SU-DHL-6 (cell line): ENCODE data around the gene WDR43.

ENCODE experiments used
- H2AFZ ChIP-seq: fragments of 200-600 bp; sonication (generic); 2 replicates; pipeline ENCODE4 v1.6.1; 2014; ENCODE audit warnings: low read depth, mild to moderate bottlenecking, moderate library complexity, mixed read lengths, antibody characterized with exemption, low read length; ENCODE audit not compliant: severe bottlenecking
- H3F3A ChIP-seq: fragments of 200-600 bp; shearing (Covaris generic); 2 replicates; pipeline ENCODE4 v1.6.0; 2016; ENCODE audit warnings: antibody characterized with exemption, mild to moderate bottlenecking; ENCODE audit not compliant: insufficient read depth
- H3K27ac ChIP-seq: fragments of 200-600 bp; sonication (generic); 2 replicates; pipeline ENCODE4 v1.5.1; 2016; ENCODE audit warnings: low read depth, mild to moderate bottlenecking, low read length, moderate library complexity, mixed read lengths
- H3K27me3 ChIP-seq: fragments of 200-600 bp; sonication (generic), shearing (Covaris generic); 2 replicates; pipeline ENCODE4 v1.6.0; 2014; ENCODE audit warnings: mild to moderate bottlenecking, low read length
- H3K36me3 ChIP-seq: fragments of 200-600 bp; sonication (generic); 2 replicates; pipeline ENCODE4 v1.6.1; 2014; ENCODE audit warnings: mild to moderate bottlenecking, low read length, mixed read lengths
- H3K4me2 ChIP-seq: fragments of 300-600, 200-600 bp; shearing (Covaris generic), sonication (generic); 2 replicates; pipeline ENCODE4 v1.6.0; 2014; ENCODE audit warnings: low read length, low read depth, mild to moderate bottlenecking; ENCODE audit not compliant: poor library complexity, severe bottlenecking
- H3K4me3 ChIP-seq: fragments of 200-600 bp; sonication (generic); 2 replicates; pipeline ENCODE4 v1.5.1; 2014; ENCODE audit warnings: antibody characterized with exemption, low read length, mild to moderate bottlenecking, mixed read lengths; ENCODE audit not compliant: insufficient read depth, poor library complexity, severe bottlenecking
- H3K79me2 ChIP-seq: fragments of 200-600 bp; sonication (generic); 2 replicates; pipeline ENCODE4 v1.6.1; 2014; ENCODE audit warnings: mild to moderate bottlenecking, low read length, moderate library complexity; ENCODE audit not compliant: insufficient read depth
- H3K9ac ChIP-seq: fragments of 200-600 bp; sonication (generic); 2 replicates; pipeline ENCODE4 v1.7.0; 2014; ENCODE audit warnings: mild to moderate bottlenecking, low read length
- H3K9me2 ChIP-seq: fragments of 200-600 bp; sonication (generic); replicated peaks from 2 replicates; pipeline ENCODE4 v1.6.1; 2014; ENCODE audit warnings: low read length; ENCODE audit not compliant: insufficient read depth
- H3K9me3 ChIP-seq: fragments of 200-600 bp; sonication (generic); 2 replicates; pipeline ENCODE4 v1.6.1; 2014; ENCODE audit warnings: low read length, mixed read lengths; ENCODE audit not compliant: insufficient read depth
- H4K20me1 ChIP-seq: fragments of 200-600 bp; sonication (generic); 2 replicates; pipeline ENCODE4 v1.6.1; 2014; ENCODE audit warnings: low read depth, mild to moderate bottlenecking, antibody characterized with exemption, low read length, moderate library complexity, mixed read lengths
- CTCF ChIP-seq: fragments of 200-600 bp; sonication (generic); IDR thresholded peaks from one replicate; pipeline ENCODE4 v1.5.1; 2017; ENCODE audit warnings: antibody characterized with exemption, mild to moderate bottlenecking, low read length, moderate library complexity; ENCODE audit not compliant: insufficient read depth, poor library complexity, severe bottlenecking
- EZH2phosphoT487 ChIP-seq: fragments of 200-600 bp; sonication (generic), shearing (Covaris generic); conservative IDR thresholded peaks from 2 replicates; pipeline ENCODE4 v1.6.1; 2018; ENCODE audit warnings: mild to moderate bottlenecking, antibody characterized with exemption, low read length, moderate library complexity, mixed read lengths

WDR43 gene

GRCh38 chr2:28949617-28950305 lies 55.3 kb downstream of the WDR43 start:
- no peak overlapping the region for H3K9ac ChIP-seq
- TF ChIP-seq CTCF: no peak
- no peak for TF ChIP-seq EZH2phosphoT487
- no peaks in the 10 kb centered on the region for H3K9me2 ChIP-seq
- no peak overlapping the region for H3K4me3 ChIP-seq
- H2AFZ ChIP-seq: no peak overlapping the region
- no peaks in the 10 kb centered on the region for H3K79me2 ChIP-seq
- H3K4me2 ChIP-seq: no peak overlapping the region
- H4K20me1 ChIP-seq: 0 out of 2 replicates have a peak, but pooled peaks cover 15% of the 10 kb centered on the region
- H3K9me3 ChIP-seq: no peaks in the 10 kb centered on the region
- peaks cover 26% of the 10 kb centered on the region for H3F3A ChIP-seq
- H3K36me3 ChIP-seq: peaks cover 43% of the 10 kb centered on the region
- H3K27me3 ChIP-seq: no peaks in the 10 kb centered on the region
- no peak overlapping the region for H3K27ac ChIP-seq

DNA sequence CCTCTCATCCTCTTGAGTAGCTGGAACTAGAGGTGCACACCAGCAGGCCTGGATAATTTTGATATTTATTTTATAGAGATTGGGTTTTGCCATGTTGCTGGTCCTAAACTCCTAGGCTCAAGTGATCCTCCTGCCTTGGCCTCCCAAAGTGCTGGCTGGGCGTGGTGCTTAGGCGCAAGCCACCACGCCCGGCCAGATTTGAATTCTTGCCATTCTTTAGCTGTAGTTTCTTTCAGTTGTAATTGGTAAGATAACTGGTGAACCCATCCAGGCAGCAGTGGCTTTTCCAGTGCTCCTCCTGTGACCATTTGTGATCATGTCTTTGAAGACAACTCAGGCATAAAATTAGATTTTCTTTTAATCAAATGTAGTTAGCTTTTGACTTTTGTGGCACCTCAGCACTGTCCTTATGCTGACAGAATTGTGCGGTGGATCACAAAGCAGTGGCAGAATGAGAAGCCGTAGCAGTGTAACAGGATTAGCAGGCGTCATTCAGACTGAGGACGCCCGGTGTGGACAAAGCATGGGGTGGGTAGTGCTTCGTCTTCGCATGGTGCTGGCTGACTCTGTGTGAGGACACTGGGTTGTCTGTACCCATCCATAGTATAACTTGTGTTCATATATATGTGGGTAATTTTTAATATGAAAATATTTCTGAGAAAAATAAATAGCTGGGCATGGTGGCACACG lies 56.6 kb downstream of the WDR43 start:
- H4K20me1 ChIP-seq: 0 out of 2 replicates have a peak, but pooled peaks cover 15% of the 10 kb centered on the region
- no peak for TF ChIP-seq CTCF
- TF ChIP-seq EZH2phosphoT487: no peak
- H3K79me2 ChIP-seq: no peaks in the 10 kb centered on the region
- no peaks in the 10 kb centered on the region for H3K27me3 ChIP-seq
- H3K9me3 ChIP-seq: no peaks in the 10 kb centered on the region
- peaks cover 30% of the 10 kb centered on the region for H3K36me3 ChIP-seq
- no peak overlapping the region for H3K4me2 ChIP-seq
- no peak overlapping the region for H2AFZ ChIP-seq
- no peaks in the 10 kb centered on the region for H3K9me2 ChIP-seq
- no peak overlapping the region for H3K27ac ChIP-seq
- H3F3A ChIP-seq: peaks cover 26% of the 10 kb centered on the region
- no peak overlapping the region for H3K9ac ChIP-seq
- no peak overlapping the region for H3K4me3 ChIP-seq

- H3K36me3 ChIP-seq: peaks cover 21% of the 10 kb centered on the region
- H3K4me3 ChIP-seq: no peak overlapping the region
- TF ChIP-seq CTCF: no peak
- no peak for TF ChIP-seq EZH2phosphoT487
- H3K27me3 ChIP-seq: no peaks in the 10 kb centered on the region
- H4K20me1 ChIP-seq: 0 out of 2 replicates have a peak, but pooled peaks cover 10% of the 10 kb centered on the region
- H2AFZ ChIP-seq: no peak overlapping the region
- H3K9me3 ChIP-seq: no peaks in the 10 kb centered on the region
- H3K79me2 ChIP-seq: no peaks in the 10 kb centered on the region
- no peak overlapping the region for H3K4me2 ChIP-seq
- H3K27ac ChIP-seq: no peak overlapping the region
- no peaks in the 10 kb centered on the region for H3K9me2 ChIP-seq
- H3F3A ChIP-seq: peaks cover 17% of the 10 kb centered on the region
- H3K9ac ChIP-seq: no peak overlapping the region
Observed at GRCh38 chr2:28951910-28952835, 57.7 kb downstream of the WDR43 start.
